ENCODE results near the gene DBNDD1.

DBNDD1 gene

DNA sequence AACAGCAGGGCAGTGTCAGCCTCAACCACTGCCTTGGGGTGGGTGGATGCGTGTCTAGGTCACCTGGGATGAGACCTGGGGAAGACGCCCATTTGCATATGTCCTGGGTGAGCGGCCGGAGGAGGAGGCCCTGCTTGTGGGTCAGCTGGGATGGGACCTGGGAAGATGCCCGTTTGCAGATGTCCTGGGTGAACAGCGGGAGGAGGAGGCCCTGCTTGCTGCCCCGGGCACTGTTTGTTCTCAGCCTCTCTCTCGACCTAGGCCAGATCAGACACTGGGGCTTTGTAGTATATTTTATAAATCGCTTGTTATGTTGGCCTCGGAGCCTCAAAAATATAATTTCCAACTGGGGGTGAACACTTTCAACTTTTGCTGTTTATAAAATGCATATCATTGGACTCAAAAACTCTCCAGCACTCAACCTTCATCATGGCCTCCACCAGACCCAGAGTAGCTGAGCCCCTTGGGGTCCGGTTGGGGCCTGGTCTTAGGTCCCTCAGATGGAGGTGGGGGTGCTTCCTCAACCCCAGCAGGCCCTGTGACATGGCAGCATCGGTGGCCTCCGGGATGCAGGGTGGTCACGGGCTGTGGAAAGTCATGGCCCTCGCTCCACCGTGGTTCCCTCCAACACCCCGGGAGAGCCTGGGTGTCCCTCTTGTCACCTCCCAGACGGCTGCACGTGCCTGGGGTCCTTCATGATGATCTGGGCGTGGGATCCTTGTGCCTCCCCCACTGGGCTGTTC is 17.3 kb downstream of the DBNDD1 start:
- POLR2A ChIA-PET: no interaction called here
- TF ChIP-seq, protein P1, sequence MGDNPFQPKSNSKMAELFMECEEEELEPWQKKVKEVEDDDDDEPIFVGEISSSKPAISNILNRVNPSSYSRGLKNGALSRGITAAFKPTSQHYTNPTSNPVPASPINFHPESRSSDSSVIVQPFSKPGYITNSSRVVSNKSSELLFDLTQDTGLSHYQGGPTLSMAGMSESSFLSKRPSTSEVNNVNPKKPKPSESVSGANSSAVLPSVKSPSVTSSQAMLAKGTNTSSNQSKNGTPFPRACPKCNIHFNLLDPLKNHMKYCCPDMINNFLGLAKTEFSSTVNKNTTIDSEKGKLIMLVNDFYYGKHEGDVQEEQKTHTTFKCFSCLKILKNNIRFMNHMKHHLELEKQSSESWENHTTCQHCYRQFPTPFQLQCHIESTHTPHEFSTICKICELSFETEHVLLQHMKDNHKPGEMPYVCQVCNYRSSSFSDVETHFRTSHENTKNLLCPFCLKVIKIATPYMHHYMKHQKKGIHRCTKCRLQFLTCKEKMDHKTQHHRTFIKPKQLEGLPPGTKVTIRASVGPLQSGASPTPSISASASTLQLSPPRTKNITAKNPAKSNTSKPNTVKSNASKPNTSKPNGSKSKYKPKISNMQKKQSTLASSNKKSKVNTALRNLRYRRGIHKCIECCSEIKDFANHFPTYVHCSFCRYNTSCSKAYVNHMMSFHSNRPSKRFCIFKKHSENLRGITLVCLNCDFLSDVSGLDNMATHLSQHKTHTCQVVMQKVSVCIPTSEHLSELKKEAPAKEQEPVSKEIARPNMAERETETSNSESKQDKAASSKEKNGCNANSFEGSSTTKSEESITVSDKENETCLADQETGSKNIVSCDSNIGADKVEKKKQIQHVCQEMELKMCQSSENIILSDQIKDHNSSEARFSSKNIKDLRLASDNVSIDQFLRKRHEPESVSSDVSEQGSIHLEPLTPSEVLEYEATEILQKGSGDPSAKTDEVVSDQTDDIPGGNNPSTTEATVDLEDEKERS (tag by site-specific recombination; IDR thresholded peaks at IDR 0.05): no peak
- TF ChIP-seq ZNF707 (tag by site-specific recombination; IDR thresholded peaks at IDR 0.05) (no peak), OVOL3 (tag by site-specific recombination; IDR thresholded peaks at IDR 0.05) (no peak), TRIM28 (IDR thresholded peaks at IDR 0.05; ENCODE audit: borderline replicate concordance, low read length) (no peak), ZNF292 (tag by site-specific recombination; IDR thresholded peaks at IDR 0.05; ENCODE audit: borderline replicate concordance, low read depth) (no peak), ZNF558 (tag by site-specific recombination; IDR thresholded peaks at IDR 0.05) (no peak), GLIS2 (tag by site-specific recombination; IDR thresholded peaks at IDR 0.05) (no peak), KLF1 (tag by site-specific recombination; IDR thresholded peaks at IDR 0.05) (no peak), ZNF677 (tag by site-specific recombination; IDR thresholded peaks at IDR 0.05) (no peak), ZNF529 (tag by site-specific recombination; IDR thresholded peaks at IDR 0.05; ENCODE audit: insufficient replicate concordance) (no peak), KLF16 (tag by site-specific recombination; IDR thresholded peaks at IDR 0.05) (no peak), ZNF155 (tag by site-specific recombination; IDR thresholded peaks at IDR 0.05) (no peak)
- TF ChIP-seq, protein P2, sequence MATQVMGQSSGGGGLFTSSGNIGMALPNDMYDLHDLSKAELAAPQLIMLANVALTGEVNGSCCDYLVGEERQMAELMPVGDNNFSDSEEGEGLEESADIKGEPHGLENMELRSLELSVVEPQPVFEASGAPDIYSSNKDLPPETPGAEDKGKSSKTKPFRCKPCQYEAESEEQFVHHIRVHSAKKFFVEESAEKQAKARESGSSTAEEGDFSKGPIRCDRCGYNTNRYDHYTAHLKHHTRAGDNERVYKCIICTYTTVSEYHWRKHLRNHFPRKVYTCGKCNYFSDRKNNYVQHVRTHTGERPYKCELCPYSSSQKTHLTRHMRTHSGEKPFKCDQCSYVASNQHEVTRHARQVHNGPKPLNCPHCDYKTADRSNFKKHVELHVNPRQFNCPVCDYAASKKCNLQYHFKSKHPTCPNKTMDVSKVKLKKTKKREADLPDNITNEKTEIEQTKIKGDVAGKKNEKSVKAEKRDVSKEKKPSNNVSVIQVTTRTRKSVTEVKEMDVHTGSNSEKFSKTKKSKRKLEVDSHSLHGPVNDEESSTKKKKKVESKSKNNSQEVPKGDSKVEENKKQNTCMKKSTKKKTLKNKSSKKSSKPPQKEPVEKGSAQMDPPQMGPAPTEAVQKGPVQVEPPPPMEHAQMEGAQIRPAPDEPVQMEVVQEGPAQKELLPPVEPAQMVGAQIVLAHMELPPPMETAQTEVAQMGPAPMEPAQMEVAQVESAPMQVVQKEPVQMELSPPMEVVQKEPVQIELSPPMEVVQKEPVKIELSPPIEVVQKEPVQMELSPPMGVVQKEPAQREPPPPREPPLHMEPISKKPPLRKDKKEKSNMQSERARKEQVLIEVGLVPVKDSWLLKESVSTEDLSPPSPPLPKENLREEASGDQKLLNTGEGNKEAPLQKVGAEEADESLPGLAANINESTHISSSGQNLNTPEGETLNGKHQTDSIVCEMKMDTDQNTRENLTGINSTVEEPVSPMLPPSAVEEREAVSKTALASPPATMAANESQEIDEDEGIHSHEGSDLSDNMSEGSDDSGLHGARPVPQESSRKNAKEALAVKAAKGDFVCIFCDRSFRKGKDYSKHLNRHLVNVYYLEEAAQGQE (tag by site-specific recombination; IDR thresholded peaks at IDR 0.05): no peak
- TF ChIP-seq, protein P3, sequence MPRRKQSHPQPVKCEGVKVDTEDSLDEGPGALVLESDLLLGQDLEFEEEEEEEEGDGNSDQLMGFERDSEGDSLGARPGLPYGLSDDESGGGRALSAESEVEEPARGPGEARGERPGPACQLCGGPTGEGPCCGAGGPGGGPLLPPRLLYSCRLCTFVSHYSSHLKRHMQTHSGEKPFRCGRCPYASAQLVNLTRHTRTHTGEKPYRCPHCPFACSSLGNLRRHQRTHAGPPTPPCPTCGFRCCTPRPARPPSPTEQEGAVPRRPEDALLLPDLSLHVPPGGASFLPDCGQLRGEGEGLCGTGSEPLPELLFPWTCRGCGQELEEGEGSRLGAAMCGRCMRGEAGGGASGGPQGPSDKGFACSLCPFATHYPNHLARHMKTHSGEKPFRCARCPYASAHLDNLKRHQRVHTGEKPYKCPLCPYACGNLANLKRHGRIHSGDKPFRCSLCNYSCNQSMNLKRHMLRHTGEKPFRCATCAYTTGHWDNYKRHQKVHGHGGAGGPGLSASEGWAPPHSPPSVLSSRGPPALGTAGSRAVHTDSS (tag by site-specific recombination; IDR thresholded peaks at IDR 0.05): no peak
- TF ChIP-seq, protein P4, sequence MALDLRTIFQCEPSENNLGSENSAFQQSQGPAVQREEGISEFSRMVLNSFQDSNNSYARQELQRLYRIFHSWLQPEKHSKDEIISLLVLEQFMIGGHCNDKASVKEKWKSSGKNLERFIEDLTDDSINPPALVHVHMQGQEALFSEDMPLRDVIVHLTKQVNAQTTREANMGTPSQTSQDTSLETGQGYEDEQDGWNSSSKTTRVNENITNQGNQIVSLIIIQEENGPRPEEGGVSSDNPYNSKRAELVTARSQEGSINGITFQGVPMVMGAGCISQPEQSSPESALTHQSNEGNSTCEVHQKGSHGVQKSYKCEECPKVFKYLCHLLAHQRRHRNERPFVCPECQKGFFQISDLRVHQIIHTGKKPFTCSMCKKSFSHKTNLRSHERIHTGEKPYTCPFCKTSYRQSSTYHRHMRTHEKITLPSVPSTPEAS (tag by site-specific recombination; IDR thresholded peaks at IDR 0.05): no peak
- Histone ChIP-seq H3K27ac (ENCODE audit: extremely low read depth, low read depth, low read length) (no peak overlapping the region), H3K9me3 (ENCODE audit: control insufficient read depth, insufficient read depth, low read depth, low read length) (no peaks in the 10 kb centered on the region), H3K4me3 (ENCODE audit: low read depth, low read length) (no peak overlapping the region), H3K4me1 (ENCODE audit: control insufficient read depth, insufficient read depth, low read length) (no peaks in the 10 kb centered on the region), H3K36me3 (ENCODE audit: control insufficient read depth in 2 of 2, insufficient read depth in 1 of 2, low read length in 2 of 2) (peaks cover 0 to 31% of the 10 kb centered on the region in 2 experiments; a peak in 1 of 3 replicates)
- CTCF ChIA-PET: no interaction called here

Measured in HEK293 (cell line).